GM21619 (cell line): ENCODE measurements around the gene ANKS1A.

Experiments used
- ATAC-seq: cut with Tn5 transposase; IDR thresholded peaks from one replicate; pipeline ENCODE4 v1.9.1; 2021; ENCODE audit not compliant: unreplicated experiment

Gene ANKS1A

DNA sequence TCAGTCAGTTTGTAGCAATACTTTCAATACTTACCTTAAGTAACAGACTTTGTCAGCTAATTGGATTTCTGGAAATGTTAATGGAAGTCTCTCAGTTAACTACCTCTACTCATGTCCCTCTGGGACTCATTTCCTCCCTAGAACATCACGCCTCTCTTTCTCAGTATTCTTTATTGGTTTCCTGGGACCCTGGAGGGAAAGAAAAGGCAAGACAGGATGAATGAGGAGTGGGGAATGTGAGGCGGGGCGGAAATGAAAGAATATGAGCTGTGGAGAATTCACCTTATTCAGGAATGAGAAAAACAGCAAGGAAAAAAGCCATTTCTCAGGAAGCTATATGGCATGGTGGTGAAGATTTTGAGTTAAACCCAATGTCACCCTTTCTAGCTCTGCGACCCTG is 62.7 kb downstream of the ANKS1A start:
- no peak for ATAC-seq

GRCh38 chr6:34953061-34954025 is 64.3 kb downstream of the ANKS1A start:
- ATAC-seq = no peak

GRCh38 chr6:34955442-34955841 is 66.4 kb downstream of the ANKS1A start:
- ATAC-seq = no peak

DNA sequence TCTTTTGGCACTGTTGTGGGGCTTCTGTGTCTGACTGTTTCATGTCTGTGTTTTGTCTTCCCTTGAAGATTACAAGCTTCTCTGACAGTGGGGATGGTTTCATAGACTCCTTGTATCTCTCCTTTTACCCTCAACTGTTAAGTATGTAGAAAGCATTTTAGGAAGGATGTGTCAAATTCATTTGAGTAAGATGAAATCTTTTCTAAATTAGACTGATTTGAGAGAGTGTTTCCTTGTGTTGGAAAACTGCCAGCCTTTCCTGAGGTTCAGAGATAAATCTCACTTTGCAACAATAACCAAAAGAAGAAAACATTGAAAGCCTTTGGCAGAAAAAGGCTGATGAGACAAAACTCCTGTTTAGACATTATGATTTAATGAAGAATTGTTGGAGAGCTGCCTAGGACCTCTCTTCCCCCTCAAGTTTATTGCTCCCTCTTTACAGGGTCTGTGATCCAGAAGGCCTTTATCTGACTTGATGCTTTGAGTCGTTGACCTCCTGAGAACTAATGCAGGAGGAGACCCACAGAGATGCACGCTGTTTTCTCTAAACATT is 68.3 kb downstream of the ANKS1A start:
- ATAC-seq = no peak

DNA sequence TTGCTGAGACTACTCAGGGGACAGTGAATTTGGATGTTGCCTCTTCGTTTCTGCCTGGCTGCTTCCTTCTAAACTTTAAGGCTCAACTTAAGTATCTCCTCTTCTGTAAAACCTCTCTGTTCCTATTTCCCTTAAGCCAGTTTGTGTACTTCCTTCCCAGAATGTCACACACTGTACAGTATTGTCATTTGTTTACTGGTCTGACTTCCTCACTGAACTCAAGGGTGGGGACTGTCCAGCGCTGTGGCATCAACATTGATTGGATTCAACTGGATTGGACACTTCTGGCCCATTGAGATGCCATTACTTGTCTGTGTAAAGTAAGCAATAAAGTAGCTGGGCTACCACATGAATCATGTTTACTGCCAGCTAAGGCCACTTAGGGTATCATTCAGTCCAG is 69.7 kb downstream of the ANKS1A start:
- no peak for ATAC-seq

DNA sequence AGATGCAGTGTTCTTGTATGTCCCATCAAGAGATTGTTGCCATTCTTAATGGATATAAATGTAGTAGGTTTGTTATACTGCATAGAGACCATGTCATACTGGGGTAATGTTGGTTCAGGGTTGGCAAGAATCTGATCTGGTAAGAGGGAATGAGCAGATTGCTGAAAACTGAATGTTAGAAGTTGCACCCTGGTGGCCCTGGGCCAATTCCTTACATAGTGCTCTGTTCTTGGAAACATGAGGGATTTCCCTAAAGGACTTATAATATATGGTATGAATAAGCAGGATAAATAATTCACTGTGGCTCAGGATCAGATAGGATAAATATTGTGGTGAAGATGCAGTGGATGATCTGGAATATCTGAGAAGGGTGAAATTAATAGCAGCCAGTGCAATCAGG is 70.2 kb downstream of the ANKS1A start:
- ATAC-seq = no peak

- no peak for ATAC-seq
These were observed 72.0 kb downstream of the ANKS1A start for GRCh38 chr6:34961082-34961481.

GRCh38 chr6:34961574-34961973 is 72.5 kb downstream of the ANKS1A start:
- no peak for ATAC-seq

DNA sequence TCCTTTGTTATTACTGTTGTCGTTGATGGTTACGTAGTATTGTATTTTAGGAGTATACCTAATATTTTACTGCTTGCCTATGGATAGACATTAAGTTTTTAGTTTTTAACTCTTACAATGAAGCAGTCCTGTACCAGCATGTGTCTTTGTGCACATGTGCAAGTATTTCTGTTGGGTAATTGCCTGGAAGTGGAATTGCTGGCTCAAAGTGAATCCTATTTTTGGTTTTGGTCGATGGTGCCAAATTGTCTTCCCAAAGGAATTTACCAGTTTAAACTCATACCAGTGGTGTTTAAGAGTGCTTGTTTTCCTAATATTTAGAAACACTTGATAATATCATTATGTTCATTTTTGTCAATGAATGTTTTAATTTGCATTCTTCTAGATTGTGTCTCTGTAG is 75.5 kb downstream of the ANKS1A start:
- no peak for ATAC-seq

GRCh38 chr6:34967461-34967860 is 78.4 kb downstream of the ANKS1A start:
- no peak for ATAC-seq

- no peak for ATAC-seq
These were observed 80.7 kb downstream of the ANKS1A start for GRCh38 chr6:34969662-34970265.

DNA sequence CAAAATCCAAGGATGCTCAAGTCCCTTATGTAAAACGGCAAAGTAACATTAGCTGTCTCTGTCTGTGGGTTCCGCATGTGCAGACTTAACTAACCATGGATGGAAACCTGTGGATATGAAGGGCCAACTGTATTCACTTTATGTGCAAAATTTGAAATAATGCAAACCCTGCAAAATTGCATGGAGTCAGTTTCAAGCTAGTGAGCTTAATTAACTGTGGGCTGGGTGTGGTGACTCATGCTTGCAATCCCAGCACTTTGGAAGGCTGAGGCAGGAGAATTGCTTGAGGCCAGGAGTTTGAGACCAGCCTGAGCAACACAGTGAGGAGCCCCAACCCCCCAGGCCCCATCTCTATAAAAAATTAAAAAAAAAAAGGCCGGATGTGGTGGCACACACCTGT is 81.4 kb downstream of the ANKS1A start:
- ATAC-seq = no peak

DNA sequence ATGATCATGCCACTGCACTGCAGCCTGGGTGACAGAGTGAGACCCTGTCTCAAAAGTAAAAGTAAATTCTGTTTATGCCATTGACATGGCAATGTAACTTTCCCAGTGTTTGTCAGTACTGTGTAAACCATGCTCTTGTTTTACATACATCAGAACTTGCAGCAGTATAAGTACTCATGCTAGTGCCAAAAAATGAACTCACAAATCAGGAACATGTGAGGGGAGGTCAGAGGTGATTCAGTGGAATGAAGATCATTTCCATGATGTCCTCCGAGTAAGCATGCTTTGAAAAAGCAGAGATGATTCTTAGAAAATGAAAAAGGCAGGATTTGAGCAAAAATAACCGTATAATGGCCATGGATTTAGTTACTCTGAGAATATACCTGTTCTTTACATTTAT is 81.9 kb downstream of the ANKS1A start:
- no peak for ATAC-seq

- ATAC-seq = no peak
These were observed 84.6 kb downstream of the ANKS1A start for GRCh38 chr6:34973547-34974248.

DNA sequence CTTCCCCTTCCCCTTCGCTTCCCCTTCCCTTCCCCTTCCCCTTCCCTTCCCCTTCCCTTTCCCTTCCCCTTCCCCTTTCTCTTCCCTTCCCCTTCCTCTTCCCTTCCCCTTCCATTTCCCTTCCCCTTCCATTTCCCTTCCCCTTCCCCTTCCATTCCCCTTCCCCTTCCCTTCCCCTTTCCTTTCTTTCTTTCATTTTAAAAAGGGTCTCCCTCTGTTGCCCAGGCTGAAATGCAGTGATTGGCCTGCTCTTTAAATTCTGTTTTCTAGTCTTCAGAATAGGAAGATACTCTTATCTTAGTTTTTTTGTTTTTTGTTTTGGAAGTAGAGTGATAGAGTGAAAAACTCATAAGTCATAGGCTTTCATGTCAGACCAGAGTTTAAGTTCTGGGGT is 85.2 kb downstream of the ANKS1A start:
- no peak for ATAC-seq

- no peak for ATAC-seq
These were observed 87.2 kb downstream of the ANKS1A start for GRCh38 chr6:34976239-34976638.

- no peak for ATAC-seq
These were observed 90.2 kb downstream of the ANKS1A start for GRCh38 chr6:34979218-34979617.

DNA sequence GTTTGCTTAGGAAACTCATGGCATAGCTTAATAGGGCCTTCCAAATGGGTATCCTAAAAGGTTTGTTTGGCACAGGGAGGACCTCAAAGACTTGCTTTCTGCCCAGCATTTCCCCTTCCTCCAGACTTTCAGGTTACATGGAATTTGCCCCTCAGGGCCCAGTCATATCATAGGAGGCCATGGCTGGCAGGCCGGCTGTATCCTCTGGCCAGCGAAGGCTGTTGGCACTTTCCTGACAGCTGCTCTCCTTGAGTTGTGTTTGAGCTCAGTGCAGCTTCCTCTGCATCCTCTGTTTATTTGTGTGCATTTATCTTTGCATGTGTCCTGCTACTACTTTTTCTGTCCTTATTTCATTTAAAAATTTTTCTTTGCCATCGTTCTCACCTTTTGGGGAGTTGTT is 90.9 kb downstream of the ANKS1A start:
- ATAC-seq = no peak

DNA sequence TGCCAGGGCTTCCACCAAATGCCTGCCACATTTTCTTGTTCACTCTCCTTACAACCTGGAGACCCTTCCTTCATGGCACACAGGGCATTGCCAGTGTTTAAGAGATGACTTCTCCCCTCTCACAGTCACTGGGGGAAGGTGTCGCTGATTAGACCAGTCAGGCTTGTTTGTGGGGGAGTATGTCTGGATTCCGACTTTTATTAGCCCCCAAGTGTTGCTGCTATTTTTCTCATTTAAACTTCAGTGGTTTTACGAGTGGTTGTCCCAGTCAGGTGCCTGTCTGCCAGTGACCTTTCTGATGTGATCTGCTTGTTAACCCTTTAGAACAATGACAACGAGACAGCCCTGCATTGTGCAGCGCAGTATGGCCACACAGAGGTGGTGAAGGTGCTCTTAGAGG is 92.3 kb downstream of the ANKS1A start:
- no peak for ATAC-seq

GRCh38 chr6:34981951-34982350 is 92.9 kb downstream of the ANKS1A start:
- ATAC-seq = no peak

DNA sequence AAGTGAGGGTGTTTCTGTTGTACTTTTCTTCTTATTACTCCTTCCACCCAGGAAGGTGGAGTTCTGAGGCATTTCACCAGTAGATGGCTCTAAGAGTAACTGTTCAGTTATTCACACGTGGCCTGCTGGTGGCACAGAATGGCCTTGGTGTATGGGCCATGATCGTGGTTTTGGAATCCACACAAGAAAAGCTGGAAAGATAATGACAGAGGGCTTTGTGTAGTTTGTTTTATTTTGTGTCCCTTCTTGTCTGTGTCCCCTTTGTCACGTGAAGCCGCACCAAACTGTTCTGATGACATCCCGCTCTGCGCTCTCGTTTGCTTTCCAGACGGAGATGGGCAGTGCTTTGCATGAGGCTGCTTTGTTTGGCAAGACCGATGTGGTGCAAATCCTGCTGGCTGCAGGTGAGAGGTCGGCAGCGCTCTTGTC is 93.4 kb downstream of the ANKS1A start:
- ATAC-seq = no peak

DNA sequence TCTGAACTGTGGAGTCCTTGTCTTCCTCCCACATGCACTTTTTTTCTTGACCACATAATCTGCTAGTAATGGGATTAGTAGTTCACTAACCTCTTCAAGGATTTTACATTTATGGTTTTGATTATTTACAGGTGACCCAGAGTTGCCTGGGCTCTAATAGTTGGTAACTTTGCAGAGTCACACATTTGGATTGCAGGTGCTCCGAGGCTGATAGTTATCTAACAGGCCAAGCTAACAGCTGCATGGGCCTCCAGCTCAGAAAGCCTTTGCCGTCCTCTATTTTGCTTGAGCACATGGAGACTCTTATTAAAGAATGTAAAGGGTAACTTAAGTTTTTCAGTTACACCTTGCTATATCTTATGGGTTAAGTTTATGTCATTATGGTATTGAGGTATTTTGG is 95.4 kb downstream of the ANKS1A start:
- no peak for ATAC-seq
